Neutrophil (primary cell): Measurements from ENCODE around the gene HIBCH.

ENCODE experiments used
- H3K27ac ChIP-seq: fragments of 200-600 bp; sonication (generic); 2 replicates; pipeline ENCODE4 v1.5.1; 2016; ENCODE audit warnings: mild to moderate bottlenecking, moderate library complexity
- H3K27me3 ChIP-seq: fragments of 200-600 bp; sonication (generic); 2 replicates; pipeline ENCODE4 v1.6.0; 2016; ENCODE audit warnings: mild to moderate bottlenecking
- H3K36me3 ChIP-seq: fragments of 200-600 bp; sonication (generic); 2 replicates; pipeline ENCODE4 v1.5.1; 2017
- H3K4me1 ChIP-seq, 2 experiments: fragments of 200-600 bp in 1 of 2; sonication (generic) in 1 of 2; 1 replicate in 1 of 2; 2 replicates in 1 of 2; pipeline versions ENCODE4 v1.5.1 to v1.6.1; 2013 to 2016; ENCODE audit warnings: low read depth in 1 of 2, low read length in 1 of 2, mild to moderate bottlenecking in 1 of 2, moderate library complexity in 1 of 2; ENCODE audit not compliant: control insufficient read depth in 1 of 2, insufficient read depth in 1 of 2
- H3K4me3 ChIP-seq, 2 experiments: fragments of 200-600 bp in 1 of 2; sonication (generic) in 1 of 2; 1 replicate in 1 of 2; 2 replicates in 1 of 2; pipeline ENCODE4 v1.5.1; 2013 to 2016; ENCODE audit warnings: low read depth in 1 of 2, low read length in 1 of 2, mild to moderate bottlenecking in 1 of 2, moderate library complexity in 1 of 2
- H3K9me3 ChIP-seq: fragments of 200-600 bp; sonication (generic); 2 replicates; pipeline ENCODE4 v1.5.1; 2016
- CTCF ChIP-seq: fragments of 200-600 bp; sonication (generic); IDR thresholded peaks from 2 replicates; pipeline ENCODE4 v1.5.1; 2016; ENCODE audit warnings: antibody characterized with exemption

HIBCH gene

GRCh38 chr2:190156530-190157212 is 163.0 kb downstream of the HIBCH start:
- Histone ChIP-seq H3K27me3 (no peaks in the 10 kb centered on the region), H3K27ac (no peak overlapping the region), H3K4me1 (peaks cover 14 to 15% of the 10 kb centered on the region in 2 experiments), H3K36me3 (no peaks in the 10 kb centered on the region), H3K9me3 (no peaks in the 10 kb centered on the region), H3K4me3 (no peak overlapping the region)
- TF ChIP-seq CTCF: no peak
